Measurements from ENCODE around the gene RAB37.

RAB37 gene

DNA sequence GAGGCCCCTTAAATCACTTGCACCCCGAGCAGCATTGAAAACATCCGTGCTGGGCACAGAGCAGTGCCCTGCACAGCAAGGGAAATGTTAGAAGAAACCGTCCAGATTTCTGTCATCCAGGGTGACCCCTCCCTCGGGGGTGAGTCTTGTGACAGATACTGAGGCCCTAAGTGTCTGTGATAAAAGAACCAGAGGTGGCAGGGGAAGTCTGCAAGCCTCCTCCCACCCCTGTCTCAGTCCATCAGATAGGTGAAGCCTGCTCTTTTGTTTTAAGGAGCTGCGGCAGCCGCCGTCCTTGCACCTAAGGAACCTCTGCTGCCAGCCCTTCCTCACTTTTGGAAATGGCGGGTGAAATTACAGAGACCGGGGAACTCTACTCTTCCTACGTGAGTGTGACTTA lies 39.9 kb downstream of the RAB37 start:
- no peak for DNase-seq (ENCODE audit: low read depth, low spot score)

GRCh38 chr17:74777901-74778515 lies 41.0 kb downstream of the RAB37 start:
- no peak for DNase-seq (ENCODE audit: low read depth, low spot score)

DNA sequence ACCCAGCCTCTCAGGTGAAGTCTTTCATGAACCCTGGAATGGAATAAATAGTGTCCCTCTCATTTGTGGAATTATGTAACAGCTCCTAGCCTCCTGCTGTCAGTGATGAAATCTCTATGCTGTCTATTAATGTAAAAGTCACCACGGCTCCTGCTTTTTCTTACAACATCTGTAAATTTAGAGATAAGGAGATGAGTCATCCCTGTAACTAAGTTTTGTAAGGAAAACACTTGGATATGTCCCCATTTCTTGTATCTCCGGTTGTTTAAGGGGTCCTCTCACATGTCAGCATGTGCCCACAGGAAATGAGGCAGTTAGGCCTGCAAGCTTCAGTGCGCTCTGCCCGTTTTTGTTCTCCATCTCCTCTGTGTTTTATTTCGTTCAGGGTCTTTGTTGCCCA lies 41.9 kb downstream of the RAB37 start:
- DNase-seq (ENCODE audit: low read depth, low spot score): no peak

GRCh38 chr17:74779501-74779900 lies 42.4 kb downstream of the RAB37 start:
- DNase-seq (ENCODE audit: low read depth, low spot score): no peak

DNA sequence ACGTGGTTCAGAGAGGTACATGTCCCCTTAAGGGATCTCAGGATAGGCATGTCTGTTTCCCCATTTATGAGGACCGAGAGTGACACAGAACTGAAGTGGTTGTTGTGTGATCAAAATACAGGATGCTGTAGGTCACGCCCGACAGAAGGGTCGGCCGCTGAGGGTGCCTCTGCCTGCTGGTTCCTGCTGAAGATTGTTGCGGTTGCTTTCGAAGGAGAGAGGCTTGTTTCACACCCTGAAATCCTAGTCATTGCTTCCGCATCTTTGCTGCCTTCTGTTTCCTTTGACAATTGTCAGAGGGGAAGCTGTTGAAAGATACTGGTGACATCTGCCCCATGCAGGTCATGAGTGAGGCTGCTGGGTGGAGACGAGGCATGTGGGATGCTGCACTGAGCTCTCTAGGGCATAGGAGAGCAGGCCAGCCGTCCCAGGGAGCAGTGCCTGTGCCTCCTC lies 42.9 kb downstream of the RAB37 start:
- peak; percentile 31 for DNase-seq (ENCODE audit: low read depth, low spot score)

DNA sequence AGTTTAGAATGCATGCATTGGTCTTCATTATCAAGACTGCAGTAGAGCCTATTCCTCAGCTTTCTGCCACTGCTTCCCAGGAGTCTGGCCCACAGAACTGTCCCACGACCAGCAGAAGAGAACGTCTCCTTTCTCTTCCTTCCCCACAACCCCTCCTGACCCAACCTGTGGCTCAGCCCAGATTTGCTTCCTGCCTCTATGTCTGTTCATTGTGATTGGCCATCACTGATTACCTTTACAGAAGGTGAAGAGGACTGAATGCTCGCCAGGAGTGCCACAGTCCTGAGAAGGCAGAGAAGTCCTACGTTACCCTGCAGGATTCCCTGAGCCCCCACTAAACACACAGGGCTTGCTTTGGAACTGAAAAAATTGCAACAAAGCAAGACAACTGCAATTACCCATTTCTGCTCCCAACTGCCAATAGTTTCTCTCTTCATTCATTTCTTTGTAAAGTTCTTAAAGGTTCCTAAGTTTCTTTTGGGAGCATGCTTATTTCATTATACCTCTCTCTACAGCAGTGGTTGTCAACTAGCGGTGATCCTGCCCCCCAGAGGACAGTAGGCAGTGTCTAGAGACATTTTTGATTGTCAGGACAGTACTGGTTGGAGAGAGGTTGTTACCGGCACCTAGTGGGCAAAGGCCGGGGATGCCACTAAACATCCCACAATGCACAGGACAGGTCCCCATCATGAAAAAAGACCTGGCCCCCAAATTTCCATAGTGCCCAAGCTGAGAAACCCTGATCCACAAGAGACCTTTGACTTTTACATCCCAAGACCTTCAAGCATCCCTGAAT lies 43.6 kb downstream of the RAB37 start:
- no peak for DNase-seq (ENCODE audit: low read depth, low spot score)

GRCh38 chr17:74782571-74782970 lies 45.5 kb downstream of the RAB37 start:
- DNase-seq (ENCODE audit: low read depth, low spot score): no peak

DNA sequence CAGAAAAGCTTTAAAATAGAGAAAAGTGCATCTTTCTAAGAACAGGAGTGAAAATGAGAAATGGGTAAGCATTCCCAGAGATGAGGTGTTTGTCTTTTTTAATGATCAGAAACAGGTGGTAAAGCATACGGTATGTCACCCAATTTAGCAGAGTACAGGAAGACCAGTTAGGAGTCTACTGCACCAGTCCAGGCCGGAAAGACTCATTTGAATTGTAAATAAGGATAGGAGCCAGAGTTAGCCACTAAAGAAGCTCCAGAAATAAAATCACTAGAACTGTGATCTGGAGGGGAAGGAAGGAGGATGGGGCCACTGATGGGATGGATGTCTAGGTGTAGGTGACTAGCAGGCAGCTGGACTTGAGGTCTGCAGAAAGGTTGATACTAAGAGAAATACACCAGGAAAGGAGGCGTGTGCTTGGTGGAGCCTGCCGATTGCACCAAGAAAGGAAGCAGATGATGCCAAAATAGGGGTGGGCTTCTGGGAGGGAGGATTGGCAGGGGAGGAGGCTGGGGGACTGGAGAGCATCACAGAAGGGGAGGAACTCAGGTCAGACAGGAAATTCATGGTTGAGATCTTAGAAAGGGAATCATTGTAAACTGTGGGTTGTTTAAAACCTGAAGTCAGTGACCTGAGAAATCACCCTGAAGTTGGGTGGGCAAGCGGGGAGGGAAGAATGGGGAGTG lies 47.2 kb downstream of the RAB37 start:
- DNase-seq (ENCODE audit: low read depth, low spot score): no peak

DNA sequence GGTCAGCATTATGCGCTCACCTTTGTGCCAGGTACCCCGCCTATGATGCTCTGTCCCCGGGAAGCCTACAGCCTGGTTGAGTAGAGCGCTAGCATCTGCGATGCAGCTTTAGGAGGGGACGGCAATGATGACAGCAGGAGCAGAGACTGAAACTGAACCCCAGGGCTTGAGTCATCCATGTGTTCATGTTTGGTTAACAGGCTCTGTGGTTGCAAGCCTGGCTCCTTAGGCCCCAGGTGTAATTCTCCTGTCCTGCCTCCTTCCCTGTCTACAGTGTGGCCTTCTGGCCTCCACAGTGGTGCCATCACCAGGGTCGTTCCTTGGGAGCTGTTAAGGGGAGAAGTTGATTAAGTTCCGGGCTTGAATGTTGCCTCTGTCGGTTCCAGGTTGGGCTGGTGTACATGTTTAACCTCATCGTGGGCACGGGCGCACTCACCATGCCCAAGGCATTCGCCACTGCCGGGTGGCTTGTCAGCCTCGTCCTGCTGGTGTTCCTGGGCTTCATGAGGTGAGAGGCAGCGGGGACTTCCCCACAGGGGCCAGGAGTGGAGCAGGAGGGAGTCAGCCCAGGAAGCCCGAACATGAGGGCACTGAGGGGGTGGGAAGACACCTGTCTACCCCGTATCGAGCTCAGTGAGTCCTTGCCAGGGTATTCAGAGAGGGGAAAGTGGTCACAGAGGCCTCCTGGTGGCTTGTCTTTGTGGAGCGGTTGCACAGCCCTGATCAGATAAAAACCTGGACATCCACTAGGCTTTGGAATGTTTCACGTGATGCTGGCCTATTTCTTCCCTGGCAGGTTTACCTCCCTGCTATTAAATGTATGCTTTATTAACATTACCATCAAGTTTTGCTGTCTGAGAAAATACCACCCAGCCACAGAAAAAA lies 48.3 kb downstream of the RAB37 start:
- no peak for DNase-seq (ENCODE audit: low read depth, low spot score)

DNA sequence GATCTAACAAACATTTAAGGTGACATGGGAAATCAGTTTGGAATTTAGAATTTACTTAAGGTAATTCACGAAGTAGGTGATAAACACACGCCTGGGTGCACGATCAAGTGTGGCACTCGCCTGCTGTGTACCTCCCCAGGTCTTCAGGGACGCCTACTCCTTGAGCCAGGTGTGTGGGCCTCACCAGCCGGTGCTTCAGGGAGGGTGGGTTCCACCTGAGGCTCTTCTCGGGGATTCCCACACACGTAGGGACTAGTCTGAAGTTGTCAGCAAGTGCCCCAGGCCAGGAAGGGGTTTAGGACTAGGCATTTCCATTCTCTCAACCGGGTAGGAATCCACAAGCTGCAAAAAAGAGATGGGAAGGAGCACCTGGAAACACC lies 48.9 kb downstream of the RAB37 start:
- no peak for DNase-seq (ENCODE audit: low read depth, low spot score)

DNA sequence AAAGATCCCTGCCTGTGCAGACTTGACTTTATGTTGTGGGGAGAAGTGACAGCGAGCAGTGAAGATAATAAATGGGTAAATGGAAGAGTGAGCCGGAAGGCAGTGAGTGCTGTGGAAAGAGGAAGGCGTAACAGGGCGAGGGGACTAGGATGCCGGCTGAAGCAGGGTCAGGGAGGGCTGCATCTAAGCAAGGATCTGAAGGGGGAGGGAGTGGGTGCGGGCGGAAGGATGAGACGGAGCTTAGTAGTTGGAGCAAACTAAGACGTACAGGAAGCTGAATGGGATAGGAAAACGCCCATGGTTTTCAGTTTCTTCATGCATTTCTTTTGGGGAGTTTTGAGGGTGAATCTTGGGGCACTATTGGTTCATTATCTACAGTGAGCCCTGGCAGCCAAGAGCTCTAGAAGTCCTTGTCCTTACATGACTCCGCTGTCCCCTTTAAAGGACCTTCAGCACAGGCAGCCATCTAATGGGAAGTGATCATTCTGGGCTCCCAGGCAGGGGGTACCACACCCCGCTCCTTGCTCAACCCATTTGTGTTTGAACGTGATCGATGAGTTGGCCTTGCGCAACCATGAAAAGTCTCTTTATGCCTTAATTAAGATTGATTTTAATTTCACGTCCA lies 49.5 kb downstream of the RAB37 start:
- DNase-seq (ENCODE audit: low read depth, low spot score): no peak

DNA sequence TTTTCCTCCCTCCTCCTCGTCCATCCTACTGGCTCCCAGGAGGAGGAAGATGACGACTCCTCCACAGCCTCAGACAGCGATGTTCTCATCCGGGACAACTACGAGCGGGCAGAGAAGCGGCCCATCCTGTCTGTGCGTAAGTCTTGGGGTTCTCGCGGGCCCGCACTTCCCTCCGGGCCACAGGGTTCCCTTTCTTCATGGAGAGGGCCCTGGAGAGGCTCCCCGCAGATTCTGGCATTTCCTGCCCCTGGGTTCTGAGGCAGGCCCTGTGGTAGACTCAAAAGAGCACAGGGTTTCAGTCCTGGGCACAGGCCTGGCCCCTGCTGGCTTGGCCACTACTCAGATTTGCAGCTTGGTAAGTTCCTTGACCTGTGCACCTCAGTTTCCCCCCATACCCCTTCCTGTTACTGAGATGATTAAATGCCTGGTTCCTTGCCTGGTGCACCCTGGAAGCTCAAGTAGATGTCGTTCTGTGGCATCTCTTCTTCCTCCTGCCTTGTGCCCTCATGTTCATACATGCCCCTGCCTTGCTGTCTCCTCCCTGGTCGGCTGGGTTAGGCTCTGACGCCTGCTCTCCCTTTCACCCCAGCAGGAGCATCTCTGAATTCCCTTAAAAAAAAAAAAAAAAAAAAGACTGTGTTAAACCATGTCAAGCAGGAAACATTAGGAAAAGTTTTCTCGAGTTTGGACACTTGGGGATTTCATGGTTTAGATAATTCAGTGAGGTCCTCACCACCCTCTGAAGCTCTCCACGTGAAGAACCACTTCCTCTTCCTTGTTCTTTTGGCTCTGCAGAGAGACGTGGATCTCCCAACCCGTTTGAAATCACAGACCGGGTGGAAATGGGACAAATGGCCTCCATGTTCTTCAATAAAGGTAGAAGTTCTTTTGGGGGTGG lies 53.4 kb downstream of the RAB37 start:
- DNase-seq (ENCODE audit: low read depth, low spot score): no peak

DNA sequence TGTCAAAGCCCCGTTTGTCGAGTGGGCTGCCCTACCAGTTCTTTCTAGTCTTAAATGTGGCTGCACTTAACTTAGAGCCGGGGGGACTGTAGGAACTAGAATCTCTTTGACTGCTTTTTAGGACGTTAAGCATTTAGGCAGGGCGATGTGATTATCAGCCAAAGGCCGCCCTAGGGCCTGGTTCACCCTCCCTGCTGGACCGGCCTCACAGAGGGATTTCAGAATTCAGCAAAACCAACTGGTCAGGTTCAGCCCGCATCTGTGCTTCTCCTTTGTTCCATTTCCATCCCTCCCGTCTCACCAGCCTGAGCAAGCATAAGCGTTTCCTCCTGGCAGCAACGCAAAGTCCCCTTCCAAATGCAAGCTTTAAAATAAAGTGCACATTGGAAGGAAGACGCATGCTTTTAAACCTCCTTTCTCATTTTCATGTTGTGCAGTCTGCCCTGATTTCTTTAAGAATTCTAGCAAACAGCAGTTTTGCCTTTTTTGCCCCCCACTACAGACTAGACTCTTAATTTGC lies 55.6 kb downstream of the RAB37 start:
- no peak for DNase-seq (ENCODE audit: low read depth, low spot score)

DNA sequence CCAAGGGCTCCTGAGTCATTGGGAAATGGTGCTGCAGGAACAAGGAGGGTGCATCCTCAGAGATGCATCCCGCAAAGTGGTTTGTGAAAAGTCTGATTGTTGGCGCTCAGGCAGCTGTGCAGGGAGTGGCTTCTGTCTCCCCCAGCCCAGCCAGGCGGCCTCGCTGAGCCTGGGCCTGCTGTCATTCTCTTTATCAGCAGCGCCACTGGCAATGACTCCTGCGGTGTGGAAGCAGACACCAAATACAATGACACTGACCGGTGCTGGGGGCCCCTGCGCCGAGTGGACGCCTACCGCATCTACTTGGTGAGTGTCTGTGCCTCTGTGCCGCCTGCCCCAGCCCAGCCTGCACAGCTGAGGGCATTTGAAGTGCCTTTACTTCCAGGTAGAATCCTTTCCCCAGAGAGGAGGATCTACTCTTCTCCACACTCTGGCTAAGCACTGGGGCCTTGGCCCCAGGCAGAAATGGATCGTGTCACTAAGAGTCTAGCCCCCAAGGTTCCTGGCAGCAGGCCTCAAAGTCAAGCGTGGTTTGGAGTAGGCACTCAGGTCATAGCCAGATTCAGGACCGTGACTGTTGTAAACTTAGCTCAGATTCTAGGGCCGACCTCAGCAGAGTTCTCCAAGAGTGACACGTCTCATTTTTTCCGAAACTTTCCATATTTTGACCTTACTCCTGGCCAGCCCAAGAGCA lies 58.4 kb downstream of the RAB37 start:
- no peak for DNase-seq (ENCODE audit: low read depth, low spot score)

DNA sequence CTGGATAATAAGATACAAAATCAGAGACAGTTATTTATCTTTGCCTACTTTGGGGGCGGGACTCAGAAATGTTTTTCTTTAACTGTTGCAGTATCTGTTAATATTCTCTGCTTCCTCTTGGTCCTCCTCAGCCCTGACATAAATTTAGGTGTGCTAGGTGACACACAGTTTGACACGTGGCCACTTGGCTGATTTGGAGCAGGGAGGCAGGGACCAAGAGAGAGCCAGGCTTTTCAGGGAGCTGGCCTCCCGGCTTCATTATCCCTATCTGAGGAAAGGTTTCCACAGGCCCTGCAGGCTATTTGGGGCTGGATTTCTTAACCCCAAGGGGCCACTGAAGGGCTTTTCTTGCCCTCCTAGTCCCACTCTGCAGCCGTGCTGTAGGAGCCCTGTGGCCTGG lies 59.2 kb downstream of the RAB37 start:
- DNase-seq (ENCODE audit: low read depth, low spot score): no peak

DNA sequence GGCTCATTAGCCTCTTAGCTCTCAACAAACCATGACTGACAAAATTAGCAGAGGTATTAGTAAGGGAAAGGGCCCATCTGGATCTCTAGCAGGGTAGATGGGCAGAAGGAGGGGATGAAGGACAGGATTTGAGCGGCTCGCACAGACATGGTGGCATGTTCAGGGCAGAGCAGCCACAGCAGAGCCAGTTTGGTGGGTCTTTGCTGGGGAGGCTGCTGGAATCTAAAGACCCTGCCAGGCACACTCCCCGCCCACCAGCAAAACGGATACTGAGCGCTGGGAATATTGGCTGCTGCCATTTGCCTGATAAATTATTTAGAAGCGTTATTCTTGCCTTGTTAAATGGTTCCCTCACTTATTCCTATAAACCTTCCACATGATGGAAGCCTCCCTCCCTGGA lies 59.8 kb downstream of the RAB37 start:
- no peak for DNase-seq (ENCODE audit: low read depth, low spot score)

Data from activated naive CD8-positive, alpha-beta T cell treated with anti-CD3 and anti-CD28 coated beads, Interleukin-2, amount 50 U/mL, for 16 hours (primary cell).